HepG2 (cell line): ENCODE data around the gene CXCL3. TPM values are rescaled to one million over a fixed set of nuclear protein-coding genes. Genes with fewer than 3 reads are reported as not detected.
A peak's percentile ranks its signal among the peaks of the same experiment; 100 is the strongest.

Source experiments
- CENPX ChIP-seq: sonication (generic); formaldehyde crosslinking; IDR thresholded peaks from 2 replicates; pipeline ENCODE4 v1.9.0; 2021; ENCODE audit warnings: mild to moderate bottlenecking, missing genetic modification reagents, moderate library complexity
- FOXA1 ChIP-seq, 2 experiments: fragments of 450-650 bp in 1 of 2; sonication (generic) in 1 of 2; formaldehyde crosslinking in 1 of 2; IDR thresholded peaks; 2 replicates each; pipeline versions ENCODE4 v1.4.0 to v1.6.1; 2016 to 2020; ENCODE audit warnings: missing genetic modification reagents in 1 of 2
- KLF6 ChIP-seq: IDR thresholded peaks from 2 replicates; pipeline ENCODE4 v1.8.0; 2016; ENCODE audit warnings: missing biosample characterization, missing genetic modification reagents
- MED8 ChIP-seq: sonication (generic); formaldehyde crosslinking; IDR thresholded peaks from 2 replicates; pipeline ENCODE4 v1.8.1; 2023; ENCODE audit warnings: mild to moderate bottlenecking, missing genetic modification reagents; ENCODE audit not compliant: insufficient replicate concordance
- NFE2L2 ChIP-seq: fragments of 150-350 bp; IDR thresholded peaks from 2 replicates; pipeline ENCODE4 v1.6.1; 2014; ENCODE audit warnings: low read length
- TCF7L2 ChIP-seq: IDR thresholded peaks from 2 replicates; pipeline ENCODE4 v1.6.1; 2011; ENCODE audit warnings: mild to moderate bottlenecking, low read depth, low read length, moderate library complexity
- ZFP62 ChIP-seq: sonication (generic); formaldehyde crosslinking; IDR thresholded peaks from 2 replicates; pipeline ENCODE4 v1.4.0; 2020; ENCODE audit warnings: missing genetic modification reagents
- ZKSCAN5 ChIP-seq: sonication (generic); formaldehyde crosslinking; IDR thresholded peaks from 2 replicates; pipeline ENCODE4 v1.5.1; 2020; ENCODE audit warnings: mild to moderate bottlenecking, missing genetic modification reagents
- ZNF12 ChIP-seq: sonication (generic); formaldehyde crosslinking; IDR thresholded peaks from 2 replicates; pipeline ENCODE4 v1.5.0; 2020; ENCODE audit warnings: missing genetic modification reagents
- polyA plus RNA-seq, 8 experiments: library from polyadenylated mRNA; depleted of rRNA in 3 of 8; stranded (reverse) in 7 of 8; unstranded in 1 of 8; fragments of >200 nt; fragmentation: Illumina TruSeq in 4 of 8; extraction: Trizol in 4 of 8; gene quantifications; 2 replicates each; pipeline versions ENCODE4 v1.2.1 to v1.2.3, GENCODE V29; 2011 to 2016; ENCODE audit warnings: low read depth in 4 of 8, missing spikeins in 1 of 8, mixed read lengths in 1 of 8; ENCODE audit not compliant: insufficient read depth in 1 of 8
- total RNA-seq, 5 experiments: library from RNA; depleted of rRNA; stranded (reverse); fragments of >200 nt; fragmentation: Illumina TruSeq; extraction: Trizol; gene quantifications; 2 replicates each; pipeline ENCODE4 v1.2.3, GENCODE V29; 2016; ENCODE audit warnings: low read depth in 1 of 5
- TF ChIP-seq, protein P1 (sequence below): sonication (generic); formaldehyde crosslinking; IDR thresholded peaks from 2 replicates; pipeline ENCODE4 v1.4.0; 2020; ENCODE audit warnings: mild to moderate bottlenecking, missing genetic modification reagents, borderline replicate concordance
- TF ChIP-seq, protein P2 (sequence below): sonication (generic); formaldehyde crosslinking; IDR thresholded peaks from 2 replicates; pipeline ENCODE4 v1.4.0; 2020; ENCODE audit warnings: missing genetic modification reagents
- TF ChIP-seq, protein P3 (sequence below): IDR thresholded peaks from 2 replicates; pipeline ENCODE4 v1.6.1; 2016; ENCODE audit warnings: low read depth, control low read depth
- TF ChIP-seq, protein P4 (sequence below): sonication (generic); formaldehyde crosslinking; conservative IDR thresholded peaks from 2 replicates; pipeline ENCODE4 v1.4.0; 2020; ENCODE audit warnings: mild to moderate bottlenecking, missing genetic modification reagents, moderate library complexity

The CXCL3 gene
- total and polyA plus RNA-seq, 2 of the 13 experiments (the other 11 are each of a cell fraction or from before 2014, with no cell fraction given), result 0.13 TPM; not detected in 1

DNA sequence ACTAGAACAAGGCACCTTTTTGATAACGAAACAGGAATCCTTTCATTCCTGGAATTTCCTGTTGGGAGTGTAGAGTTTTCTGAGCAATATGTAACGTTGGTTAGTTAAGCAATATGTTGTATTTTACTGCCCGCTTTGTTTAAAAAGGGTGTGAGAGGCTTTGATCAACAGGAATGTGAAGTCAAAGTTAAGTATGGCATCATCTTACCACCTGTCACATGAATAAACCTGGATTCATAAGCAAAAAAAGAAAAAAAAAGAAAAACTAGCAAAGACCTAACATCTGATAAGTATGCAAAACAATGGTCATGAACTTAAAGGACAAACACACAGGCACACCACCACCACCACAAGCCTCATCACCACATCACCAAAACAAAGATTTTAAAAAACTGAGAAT, 33.0 kb downstream of the CXCL3 start (continued):
- TF ChIP-seq ZFP62 (CRISPR knock-in tag) (no peak), CENPX (CRISPR knock-in tag) (no peak), MED8 (CRISPR knock-in tag) (no peak), ZKSCAN5 (CRISPR knock-in tag) (no peak), FOXA1 (IDR thresholded peaks at IDR 0.05) (no peak), FOXA1 (CRISPR knock-in tag; IDR thresholded peaks at IDR 0.05) (peak; percentile 85), ZNF12 (CRISPR knock-in tag) (no peak), TCF7L2 (peak; percentile 70), NFE2L2 (no peak), KLF6 (CRISPR knock-in tag) (no peak)
- TF ChIP-seq, protein P1, sequence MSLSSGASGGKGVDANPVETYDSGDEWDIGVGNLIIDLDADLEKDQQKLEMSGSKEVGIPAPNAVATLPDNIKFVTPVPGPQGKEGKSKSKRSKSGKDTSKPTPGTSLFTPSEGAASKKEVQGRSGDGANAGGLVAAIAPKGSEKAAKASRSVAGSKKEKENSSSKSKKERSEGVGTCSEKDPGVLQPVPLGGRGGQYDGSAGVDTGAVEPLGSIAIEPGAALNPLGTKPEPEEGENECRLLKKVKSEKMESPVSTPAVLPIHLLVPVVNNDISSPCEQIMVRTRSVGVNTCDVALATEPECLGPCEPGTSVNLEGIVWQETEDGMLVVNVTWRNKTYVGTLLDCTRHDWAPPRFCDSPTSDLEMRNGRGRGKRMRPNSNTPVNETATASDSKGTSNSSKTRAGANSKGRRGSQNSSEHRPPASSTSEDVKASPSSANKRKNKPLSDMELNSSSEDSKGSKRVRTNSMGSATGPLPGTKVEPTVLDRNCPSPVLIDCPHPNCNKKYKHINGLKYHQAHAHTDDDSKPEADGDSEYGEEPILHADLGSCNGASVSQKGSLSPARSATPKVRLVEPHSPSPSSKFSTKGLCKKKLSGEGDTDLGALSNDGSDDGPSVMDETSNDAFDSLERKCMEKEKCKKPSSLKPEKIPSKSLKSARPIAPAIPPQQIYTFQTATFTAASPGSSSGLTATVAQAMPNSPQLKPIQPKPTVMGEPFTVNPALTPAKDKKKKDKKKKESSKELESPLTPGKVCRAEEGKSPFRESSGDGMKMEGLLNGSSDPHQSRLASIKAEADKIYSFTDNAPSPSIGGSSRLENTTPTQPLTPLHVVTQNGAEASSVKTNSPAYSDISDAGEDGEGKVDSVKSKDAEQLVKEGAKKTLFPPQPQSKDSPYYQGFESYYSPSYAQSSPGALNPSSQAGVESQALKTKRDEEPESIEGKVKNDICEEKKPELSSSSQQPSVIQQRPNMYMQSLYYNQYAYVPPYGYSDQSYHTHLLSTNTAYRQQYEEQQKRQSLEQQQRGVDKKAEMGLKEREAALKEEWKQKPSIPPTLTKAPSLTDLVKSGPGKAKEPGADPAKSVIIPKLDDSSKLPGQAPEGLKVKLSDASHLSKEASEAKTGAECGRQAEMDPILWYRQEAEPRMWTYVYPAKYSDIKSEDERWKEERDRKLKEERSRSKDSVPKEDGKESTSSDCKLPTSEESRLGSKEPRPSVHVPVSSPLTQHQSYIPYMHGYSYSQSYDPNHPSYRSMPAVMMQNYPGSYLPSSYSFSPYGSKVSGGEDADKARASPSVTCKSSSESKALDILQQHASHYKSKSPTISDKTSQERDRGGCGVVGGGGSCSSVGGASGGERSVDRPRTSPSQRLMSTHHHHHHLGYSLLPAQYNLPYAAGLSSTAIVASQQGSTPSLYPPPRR (CRISPR knock-in tag), result 0 out of 2 replicates have a peak, but pooled peaks have one; percentile 38
- TF ChIP-seq, protein P2, sequence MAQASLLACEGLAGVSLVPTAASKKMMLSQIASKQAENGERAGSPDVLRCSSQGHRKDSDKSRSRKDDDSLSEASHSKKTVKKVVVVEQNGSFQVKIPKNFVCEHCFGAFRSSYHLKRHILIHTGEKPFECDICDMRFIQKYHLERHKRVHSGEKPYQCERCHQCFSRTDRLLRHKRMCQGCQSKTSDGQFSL (CRISPR knock-in tag), result no peak
- TF ChIP-seq, protein P3, sequence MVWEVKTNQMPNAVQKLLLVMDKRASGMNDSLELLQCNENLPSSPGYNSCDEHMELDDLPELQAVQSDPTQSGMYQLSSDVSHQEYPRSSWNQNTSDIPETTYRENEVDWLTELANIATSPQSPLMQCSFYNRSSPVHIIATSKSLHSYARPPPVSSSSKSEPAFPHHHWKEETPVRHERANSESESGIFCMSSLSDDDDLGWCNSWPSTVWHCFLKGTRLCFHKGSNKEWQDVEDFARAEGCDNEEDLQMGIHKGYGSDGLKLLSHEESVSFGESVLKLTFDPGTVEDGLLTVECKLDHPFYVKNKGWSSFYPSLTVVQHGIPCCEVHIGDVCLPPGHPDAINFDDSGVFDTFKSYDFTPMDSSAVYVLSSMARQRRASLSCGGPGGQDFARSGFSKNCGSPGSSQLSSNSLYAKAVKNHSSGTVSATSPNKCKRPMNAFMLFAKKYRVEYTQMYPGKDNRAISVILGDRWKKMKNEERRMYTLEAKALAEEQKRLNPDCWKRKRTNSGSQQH (CRISPR knock-in tag), result no peak
- TF ChIP-seq, protein P4, sequence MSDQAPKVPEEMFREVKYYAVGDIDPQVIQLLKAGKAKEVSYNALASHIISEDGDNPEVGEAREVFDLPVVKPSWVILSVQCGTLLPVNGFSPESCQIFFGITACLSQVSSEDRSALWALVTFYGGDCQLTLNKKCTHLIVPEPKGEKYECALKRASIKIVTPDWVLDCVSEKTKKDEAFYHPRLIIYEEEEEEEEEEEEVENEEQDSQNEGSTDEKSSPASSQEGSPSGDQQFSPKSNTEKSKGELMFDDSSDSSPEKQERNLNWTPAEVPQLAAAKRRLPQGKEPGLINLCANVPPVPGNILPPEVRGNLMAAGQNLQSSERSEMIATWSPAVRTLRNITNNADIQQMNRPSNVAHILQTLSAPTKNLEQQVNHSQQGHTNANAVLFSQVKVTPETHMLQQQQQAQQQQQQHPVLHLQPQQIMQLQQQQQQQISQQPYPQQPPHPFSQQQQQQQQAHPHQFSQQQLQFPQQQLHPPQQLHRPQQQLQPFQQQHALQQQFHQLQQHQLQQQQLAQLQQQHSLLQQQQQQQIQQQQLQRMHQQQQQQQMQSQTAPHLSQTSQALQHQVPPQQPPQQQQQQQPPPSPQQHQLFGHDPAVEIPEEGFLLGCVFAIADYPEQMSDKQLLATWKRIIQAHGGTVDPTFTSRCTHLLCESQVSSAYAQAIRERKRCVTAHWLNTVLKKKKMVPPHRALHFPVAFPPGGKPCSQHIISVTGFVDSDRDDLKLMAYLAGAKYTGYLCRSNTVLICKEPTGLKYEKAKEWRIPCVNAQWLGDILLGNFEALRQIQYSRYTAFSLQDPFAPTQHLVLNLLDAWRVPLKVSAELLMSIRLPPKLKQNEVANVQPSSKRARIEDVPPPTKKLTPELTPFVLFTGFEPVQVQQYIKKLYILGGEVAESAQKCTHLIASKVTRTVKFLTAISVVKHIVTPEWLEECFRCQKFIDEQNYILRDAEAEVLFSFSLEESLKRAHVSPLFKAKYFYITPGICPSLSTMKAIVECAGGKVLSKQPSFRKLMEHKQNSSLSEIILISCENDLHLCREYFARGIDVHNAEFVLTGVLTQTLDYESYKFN (CRISPR knock-in tag), result peak; percentile 33; the same call in 1 of the 2 replicates
